H9 (cell line): ENCODE results near the gene ROBO1. TPM values are rescaled to one million over a fixed set of nuclear protein-coding genes. Genes with fewer than 3 reads are reported as not detected.

Experiments used
- DNase-seq: peaks from one replicate; pipeline ENCODE4 v3.0.0-alpha.2; 2017
- H2AFZ ChIP-seq: one replicate; pipeline ENCODE4 v1.6.1; 2013; ENCODE audit warnings: mild to moderate bottlenecking, low read length, control low read depth, moderate library complexity
- H2AK5ac ChIP-seq: 2 replicates; pipeline ENCODE4 v1.6.1; 2013; ENCODE audit warnings: low read length, control low read depth, mixed read lengths; ENCODE audit not compliant: insufficient read length
- H2BK120ac ChIP-seq: one replicate; pipeline ENCODE4 v1.6.1; 2013; ENCODE audit warnings: low read depth, mild to moderate bottlenecking, low read length, control low read depth, inconsistent platforms; ENCODE audit not compliant: poor library complexity, severe bottlenecking
- H2BK12ac ChIP-seq: 2 replicates; pipeline ENCODE4 v1.6.1; 2013; ENCODE audit warnings: low read length, control low read depth, mixed read lengths, low read depth; ENCODE audit not compliant: insufficient read length
- H2BK15ac ChIP-seq: 2 replicates; pipeline ENCODE4 v1.6.1; 2013; ENCODE audit warnings: low read depth, low read length, control low read depth
- H2BK20ac ChIP-seq: one replicate; pipeline ENCODE4 v1.6.1; 2013; ENCODE audit warnings: low read depth, mild to moderate bottlenecking, low read length, control low read depth, inconsistent platforms; ENCODE audit not compliant: poor library complexity, severe bottlenecking
- H2BK5ac ChIP-seq: 2 replicates; pipeline ENCODE4 v1.6.1; 2013; ENCODE audit warnings: low read length, control low read depth, mixed read lengths; ENCODE audit not compliant: insufficient read length
- H3K14ac ChIP-seq: 2 replicates; pipeline ENCODE4 v1.6.1; 2013; ENCODE audit warnings: low read length, control low read depth; ENCODE audit not compliant: insufficient read depth
- H3K18ac ChIP-seq: 2 replicates; pipeline ENCODE4 v1.6.1; 2013; ENCODE audit warnings: low read depth, mild to moderate bottlenecking, mixed read lengths, low read length, control low read depth; ENCODE audit not compliant: insufficient read length
- H3K23ac ChIP-seq: 2 replicates; pipeline ENCODE4 v1.6.1; 2013; ENCODE audit warnings: low read length, control low read depth, mixed read lengths, low read depth; ENCODE audit not compliant: insufficient read length
- H3K23me2 ChIP-seq: 2 replicates; pipeline ENCODE4 v1.6.1; 2013; ENCODE audit warnings: low read depth, mild to moderate bottlenecking, mixed read lengths, low read length, control low read depth; ENCODE audit not compliant: insufficient read length, poor library complexity, severe bottlenecking
- H3K27ac ChIP-seq: 2 replicates; pipeline ENCODE4 v1.5.1; 2013; ENCODE audit warnings: low read length, control low read depth, mixed read lengths, low read depth; ENCODE audit not compliant: insufficient read length
- H3K27me3 ChIP-seq: 2 replicates; pipeline ENCODE4 v1.6.1; 2013; ENCODE audit warnings: low read length, control low read depth, inconsistent platforms; ENCODE audit not compliant: insufficient read depth
- H3K4ac ChIP-seq: 2 replicates; pipeline ENCODE4 v1.6.1; 2013; ENCODE audit warnings: low read depth, mild to moderate bottlenecking, control low read depth, inconsistent platforms, low read length, moderate library complexity
- H3K4me1 ChIP-seq: 2 replicates; pipeline ENCODE4 v1.6.1; 2013; ENCODE audit warnings: low read length, control low read depth, inconsistent platforms; ENCODE audit not compliant: insufficient read depth
- H3K4me2 ChIP-seq: 2 replicates; pipeline ENCODE4 v1.6.1; 2013; ENCODE audit warnings: low read length, control low read depth, mixed read lengths; ENCODE audit not compliant: insufficient read length, insufficient read depth
- H3K56ac ChIP-seq: 2 replicates; pipeline ENCODE4 v1.6.1; 2013; ENCODE audit warnings: low read depth, mild to moderate bottlenecking, mixed read lengths, low read length, control low read depth; ENCODE audit not compliant: insufficient read length
- H3K79me1 ChIP-seq: 2 replicates; pipeline ENCODE4 v1.6.1; 2013; ENCODE audit warnings: low read depth, mild to moderate bottlenecking, moderate library complexity, low read length, control low read depth, inconsistent platforms; ENCODE audit not compliant: insufficient read depth, poor library complexity, severe bottlenecking
- H3K79me2 ChIP-seq: 2 replicates; pipeline ENCODE4 v1.6.1; 2013; ENCODE audit warnings: low read length, control low read depth, inconsistent platforms; ENCODE audit not compliant: insufficient read depth
- H3K9ac ChIP-seq: 2 replicates; pipeline ENCODE4 v1.6.1; 2013; ENCODE audit warnings: low read length, control low read depth, mixed read lengths; ENCODE audit not compliant: insufficient read length; ENCODE audit errors: extremely low read depth
- H3K9me3 ChIP-seq: one replicate; pipeline ENCODE4 v1.6.1; 2013; ENCODE audit warnings: low read depth, low read length, inconsistent platforms; ENCODE audit not compliant: control insufficient read depth
- H3T11ph ChIP-seq: one replicate; pipeline ENCODE4 v1.6.1; 2013; ENCODE audit warnings: mild to moderate bottlenecking, low read length, control low read depth, inconsistent platforms
- H4K20me1 ChIP-seq: one replicate; pipeline ENCODE4 v1.6.1; 2013; ENCODE audit not compliant: control insufficient read depth, insufficient read length, insufficient read depth
- H4K5ac ChIP-seq: 2 replicates; pipeline ENCODE4 v1.6.1; 2013; ENCODE audit warnings: low read depth, mild to moderate bottlenecking, mixed read lengths, low read length, control low read depth; ENCODE audit not compliant: insufficient read length
- H4K8ac ChIP-seq: replicated peaks from 2 replicates; pipeline ENCODE4 v1.6.1; 2013; ENCODE audit warnings: low read length, control low read depth, mixed read lengths, low read depth; ENCODE audit not compliant: insufficient read length
- H4K91ac ChIP-seq: 2 replicates; pipeline ENCODE4 v1.6.1; 2013; ENCODE audit warnings: low read depth, mild to moderate bottlenecking, moderate library complexity, mixed read lengths, low read length, control low read depth; ENCODE audit not compliant: insufficient read length
- H3K27ac Mint-ChIP-seq, 3 experiments: 2 replicates in 2 of 3; 3 replicates in 1 of 3; pipeline ENCODE4 v1.8.0; 2020 to 2021; ENCODE audit warnings: mixed read lengths in 3 of 3, mild to moderate bottlenecking in 1 of 3, moderate library complexity in 1 of 3
- H3K27me3 Mint-ChIP-seq: 2 replicates; pipeline ENCODE4 v1.8.0; 2021; ENCODE audit warnings: low read depth, mild to moderate bottlenecking, moderate library complexity, mixed read lengths
- H3K36me3 Mint-ChIP-seq, 3 experiments: 2 replicates in 2 of 3; 3 replicates in 1 of 3; pipeline ENCODE4 v1.8.0; 2020 to 2021; ENCODE audit warnings: low read depth in 3 of 3, mixed read lengths in 3 of 3; ENCODE audit not compliant: insufficient read depth in 1 of 3
- H3K4me1 Mint-ChIP-seq, 2 experiments: 2 replicates each; pipeline ENCODE4 v1.8.0; 2020; ENCODE audit warnings: mixed read lengths in 2 of 2
- H3K4me3 Mint-ChIP-seq, 2 experiments: 2 replicates in 1 of 2; 3 replicates in 1 of 2; pipeline ENCODE4 v1.8.0; 2020 to 2021; ENCODE audit warnings: mild to moderate bottlenecking in 2 of 2, mixed read lengths in 2 of 2, moderate library complexity in 1 of 2
- H3K9me3 Mint-ChIP-seq, 2 experiments: 2 replicates in 1 of 2; 3 replicates in 1 of 2; pipeline ENCODE4 v1.8.0; 2020; ENCODE audit warnings: mild to moderate bottlenecking in 2 of 2, mixed read lengths in 2 of 2, moderate library complexity in 1 of 2
- WGBS: extraction: QIAGEN DNeasy Blood & Tissue Kit; methylation state at CpG from one replicate; pipeline ENCODE4 v1.1.7; 2013; ENCODE audit warnings: missing lambda C conversion rate, low lambda C conversion rate, mixed read lengths; ENCODE audit not compliant: insufficient read length; ENCODE audit errors: extremely low coverage; 5-methylcytosine and 5-hydroxymethylcytosine counted together
- total RNA-seq: library from RNA; stranded (reverse); gene quantifications from 2 replicates; pipeline ENCODE4 v1.2.1, GENCODE V29; 2021
- TF ChIP-seq, protein P1 (sequence below): fragments of 200-600 bp; sonication (generic); conservative IDR thresholded peaks from 3 replicates; pipeline ENCODE4 v1.8.0; 2021; ENCODE audit warnings: antibody characterized with exemption, mild to moderate bottlenecking

ROBO1 gene
- total RNA-seq, 1 experiment from 2014 or later: 62.7 TPM

DNA sequence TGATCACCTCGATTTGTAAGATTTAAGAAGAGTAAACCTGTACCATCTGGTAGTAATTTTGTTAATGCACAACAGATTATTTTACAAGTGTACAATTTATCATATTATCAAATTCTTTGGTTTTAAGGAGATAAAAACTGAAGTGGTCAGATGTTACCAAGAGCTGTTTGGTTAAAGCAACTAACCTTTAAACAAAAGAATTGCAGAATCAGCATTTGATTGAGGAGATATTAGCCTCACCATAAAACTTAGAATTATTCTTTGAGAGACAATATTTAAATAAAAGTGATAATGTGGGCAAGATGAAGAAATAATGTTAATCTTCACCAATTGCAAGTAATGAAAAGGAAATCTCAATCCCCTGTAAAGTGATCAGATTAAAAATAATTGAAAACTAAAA lies 1034.9 kb downstream of the ROBO1 start:
- H3K79me2 ChIP-seq: peaks cover 1% of the 10 kb centered on the region; the same call in 1 of the 2 replicates
- DNase-seq: no peak
- H3K4me1 Mint-ChIP-seq: peaks cover 34 to 39% of the 10 kb centered on the region in 2 experiments
- H3T11ph ChIP-seq: no peak overlapping the region
- H3K14ac ChIP-seq: no peak overlapping the region
- no peak overlapping the region for H3K27ac ChIP-seq
- no peak overlapping the region for H2BK12ac ChIP-seq
- no peaks in the 10 kb centered on the region for H3K79me1 ChIP-seq
- H2AFZ ChIP-seq: no peak overlapping the region
- no peak overlapping the region for H3K9ac ChIP-seq
- H3K23ac ChIP-seq: no peak overlapping the region
- no peak overlapping the region for H3K4ac ChIP-seq
- H3K27me3 ChIP-seq: no peaks in the 10 kb centered on the region
- no peak overlapping the region for H2BK5ac ChIP-seq
- H3K27me3 Mint-ChIP-seq: no peaks in the 10 kb centered on the region
- no peaks in the 10 kb centered on the region for H3K9me3 ChIP-seq
- TF ChIP-seq, protein P1, sequence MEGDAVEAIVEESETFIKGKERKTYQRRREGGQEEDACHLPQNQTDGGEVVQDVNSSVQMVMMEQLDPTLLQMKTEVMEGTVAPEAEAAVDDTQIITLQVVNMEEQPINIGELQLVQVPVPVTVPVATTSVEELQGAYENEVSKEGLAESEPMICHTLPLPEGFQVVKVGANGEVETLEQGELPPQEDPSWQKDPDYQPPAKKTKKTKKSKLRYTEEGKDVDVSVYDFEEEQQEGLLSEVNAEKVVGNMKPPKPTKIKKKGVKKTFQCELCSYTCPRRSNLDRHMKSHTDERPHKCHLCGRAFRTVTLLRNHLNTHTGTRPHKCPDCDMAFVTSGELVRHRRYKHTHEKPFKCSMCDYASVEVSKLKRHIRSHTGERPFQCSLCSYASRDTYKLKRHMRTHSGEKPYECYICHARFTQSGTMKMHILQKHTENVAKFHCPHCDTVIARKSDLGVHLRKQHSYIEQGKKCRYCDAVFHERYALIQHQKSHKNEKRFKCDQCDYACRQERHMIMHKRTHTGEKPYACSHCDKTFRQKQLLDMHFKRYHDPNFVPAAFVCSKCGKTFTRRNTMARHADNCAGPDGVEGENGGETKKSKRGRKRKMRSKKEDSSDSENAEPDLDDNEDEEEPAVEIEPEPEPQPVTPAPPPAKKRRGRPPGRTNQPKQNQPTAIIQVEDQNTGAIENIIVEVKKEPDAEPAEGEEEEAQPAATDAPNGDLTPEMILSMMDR: no peak
- H2BK15ac ChIP-seq: no peak overlapping the region
- H2BK120ac ChIP-seq: no peak overlapping the region
- no peaks in the 10 kb centered on the region for H3K36me3 Mint-ChIP-seq
- no peak overlapping the region for H2BK20ac ChIP-seq
- no peak overlapping the region for H3K4me2 ChIP-seq
- no peaks in the 10 kb centered on the region for H3K23me2 ChIP-seq
- no peaks in the 10 kb centered on the region for H3K9me3 Mint-ChIP-seq
- H3K56ac ChIP-seq: no peak overlapping the region
- H3K4me1 ChIP-seq: peaks cover 3% of the 10 kb centered on the region; the same call in 1 of the 2 replicates
- H3K18ac ChIP-seq: no peak overlapping the region
- H4K91ac ChIP-seq: no peak overlapping the region
- no peaks in the 10 kb centered on the region for H4K20me1 ChIP-seq
- no CpG with 5 or more reads among the region's 1 CpG for WGBS
- no peak overlapping the region for H3K27ac Mint-ChIP-seq
- no peak overlapping the region for H2AK5ac ChIP-seq
- H4K5ac ChIP-seq: no peak overlapping the region
- H3K4me3 Mint-ChIP-seq: no peak overlapping the region
- H4K8ac ChIP-seq: no peak overlapping the region
